ENCODE measurements around the gene PTH1R. TPM values are rescaled to one million over a fixed set of nuclear protein-coding genes. Genes with fewer than 3 reads are reported as not detected.

Gene PTH1R
- polyA plus RNA-seq, 1 donor, result 10.0 TPM

GRCh38 chr3:46849686-46850467 lies 27.6 kb upstream of the PTH1R start:
- DNase-seq, result no peak

GRCh38 chr3:46850468-46850779 lies 27.1 kb upstream of the PTH1R start:
- no peak for DNase-seq

- no peak for DNase-seq
Observed at GRCh38 chr3:46851364-46852333, 25.9 kb upstream of the PTH1R start.

GRCh38 chr3:46852334-46852720 lies 25.2 kb upstream of the PTH1R start:
- DNase-seq, result no peak

- no peak for DNase-seq
Observed at GRCh38 chr3:46852839-46853355, 24.6 kb upstream of the PTH1R start.

GRCh38 chr3:46853441-46854415 lies 23.8 kb upstream of the PTH1R start:
- no peak for DNase-seq

GRCh38 chr3:46854555-46854991 lies 22.9 kb upstream of the PTH1R start:
- DNase-seq, result no peak

GRCh38 chr3:46856576-46857471 lies 20.7 kb upstream of the PTH1R start:
- DNase-seq, result no peak

GRCh38 chr3:46857485-46858341 lies 19.8 kb upstream of the PTH1R start:
- no peak for DNase-seq

GRCh38 chr3:46858456-46858855 lies 19.1 kb upstream of the PTH1R start:
- no peak for DNase-seq

GRCh38 chr3:46859001-46859710 lies 18.4 kb upstream of the PTH1R start:
- DNase-seq, result no peak

- DNase-seq, result no peak
Observed at GRCh38 chr3:46860017-46860809, 17.3 kb upstream of the PTH1R start.

- no peak for DNase-seq
Observed at GRCh38 chr3:46860810-46861604, 16.5 kb upstream of the PTH1R start.

- DNase-seq, result no peak
Observed at GRCh38 chr3:46861605-46862368, 15.7 kb upstream of the PTH1R start.

- no peak for DNase-seq
Observed at GRCh38 chr3:46862369-46863025, 15.0 kb upstream of the PTH1R start.

- DNase-seq, result no peak
Observed at GRCh38 chr3:46863261-46863782, 14.2 kb upstream of the PTH1R start, which contains the start of gene MYL3. MYL3 (minus strand) TSS chr3:46863444; CDS start chr3:46863390, 54 bp downstream.
